GM19099 (cell line): Measurements from ENCODE around the gene CD48.

Source experiments
- POLR2A ChIP-seq: IDR thresholded peaks from 3 replicates; pipeline ENCODE4 v1.6.1; 2011; ENCODE audit warnings: low read depth; ENCODE audit not compliant: insufficient read length; ENCODE audit errors: extremely low read depth

The CD48 gene

DNA sequence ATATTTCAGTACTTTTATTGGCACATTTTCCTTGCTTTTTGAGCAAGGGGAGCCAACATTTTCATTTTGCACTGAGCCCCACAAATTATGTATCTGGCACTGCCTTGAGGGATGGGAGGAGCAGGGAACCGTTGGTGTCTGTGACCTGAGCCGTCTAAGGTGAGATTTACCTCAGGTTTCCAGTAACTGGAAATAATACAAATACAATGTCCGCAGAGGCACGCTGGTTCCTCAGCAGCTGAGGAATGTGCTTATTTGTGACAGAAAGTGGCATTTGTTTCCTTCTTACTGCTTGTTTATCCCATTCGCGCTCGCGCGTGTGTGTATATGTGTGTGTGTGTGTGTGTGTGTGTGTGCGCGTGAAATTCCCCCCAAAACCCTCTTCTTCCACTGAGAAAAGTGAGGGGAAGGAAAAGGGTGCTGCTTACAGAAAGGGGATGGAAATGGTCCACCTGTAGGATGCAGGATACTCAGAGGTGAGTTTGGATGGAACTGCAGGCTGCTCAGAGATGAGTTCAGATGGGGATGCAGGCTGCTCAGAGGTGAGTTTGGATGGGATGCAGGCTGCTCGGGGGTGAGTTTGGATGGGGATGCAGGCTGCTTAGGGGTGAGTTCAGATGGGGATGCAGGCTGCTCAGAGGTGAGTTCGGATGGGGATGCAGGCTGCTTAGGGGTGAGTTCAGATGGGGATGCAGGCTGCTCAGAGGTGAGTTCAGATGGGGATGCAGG lies 34.6 kb downstream of the CD48 start:
- TF ChIP-seq POLR2A, result peak; percentile 7

DNA sequence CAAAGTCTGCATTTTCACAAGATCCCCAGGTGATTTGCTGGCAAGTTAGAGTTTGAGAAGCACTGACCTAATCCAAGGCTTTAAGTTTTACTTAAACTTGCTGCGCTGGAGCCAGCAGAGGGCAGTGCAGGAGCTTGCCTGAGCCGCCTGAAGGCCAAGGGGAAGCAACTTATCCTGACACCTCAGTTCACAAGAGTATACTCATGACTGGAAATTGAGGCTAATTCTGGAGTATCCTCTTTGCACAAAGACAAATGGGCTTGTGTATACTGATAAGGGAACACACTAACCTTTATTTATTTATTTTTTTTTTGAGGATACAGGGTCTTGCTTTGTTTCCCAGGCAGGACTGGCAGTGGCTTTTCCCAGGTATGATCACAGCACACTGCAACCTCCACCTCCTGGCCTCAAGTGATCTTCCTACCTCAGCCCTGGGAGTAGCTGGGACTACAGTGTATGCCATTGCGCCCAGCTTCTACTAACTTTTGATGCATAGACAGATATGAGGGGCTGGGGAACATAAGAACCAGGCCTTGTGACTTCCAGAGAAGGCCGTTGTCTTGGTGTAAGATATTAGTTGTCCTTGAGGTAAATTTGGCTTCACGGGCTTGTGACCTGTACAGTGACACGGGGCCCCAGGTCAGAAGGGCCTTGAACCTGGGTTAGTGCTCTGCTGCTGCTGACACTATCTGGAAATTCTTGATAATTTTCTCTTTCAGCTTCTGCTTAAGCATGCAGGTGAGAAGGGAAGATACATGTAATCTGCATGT lies 35.8 kb downstream of the CD48 start:
- TF ChIP-seq POLR2A, result peak; percentile 15

DNA sequence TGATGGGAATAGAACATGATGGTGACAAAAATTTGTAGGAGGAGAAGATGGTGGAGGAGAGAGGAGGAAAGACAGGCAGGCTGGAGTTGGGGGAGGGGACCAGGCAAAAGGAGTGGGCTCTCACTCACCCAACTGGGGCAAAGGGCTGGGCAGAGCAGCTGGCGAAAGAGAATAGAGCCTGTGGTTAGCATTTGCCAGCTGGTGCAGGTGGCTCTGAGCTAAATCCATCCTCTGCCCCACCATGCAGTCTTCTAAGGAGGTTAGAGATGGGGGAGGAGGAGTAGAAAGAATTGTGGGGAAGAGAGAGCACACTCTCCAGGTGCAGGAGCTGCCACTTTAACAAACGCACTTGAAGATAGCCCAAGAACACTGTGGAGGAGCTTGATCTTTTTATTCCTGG lies 37.2 kb downstream of the CD48 start:
- no peak for TF ChIP-seq POLR2A

DNA sequence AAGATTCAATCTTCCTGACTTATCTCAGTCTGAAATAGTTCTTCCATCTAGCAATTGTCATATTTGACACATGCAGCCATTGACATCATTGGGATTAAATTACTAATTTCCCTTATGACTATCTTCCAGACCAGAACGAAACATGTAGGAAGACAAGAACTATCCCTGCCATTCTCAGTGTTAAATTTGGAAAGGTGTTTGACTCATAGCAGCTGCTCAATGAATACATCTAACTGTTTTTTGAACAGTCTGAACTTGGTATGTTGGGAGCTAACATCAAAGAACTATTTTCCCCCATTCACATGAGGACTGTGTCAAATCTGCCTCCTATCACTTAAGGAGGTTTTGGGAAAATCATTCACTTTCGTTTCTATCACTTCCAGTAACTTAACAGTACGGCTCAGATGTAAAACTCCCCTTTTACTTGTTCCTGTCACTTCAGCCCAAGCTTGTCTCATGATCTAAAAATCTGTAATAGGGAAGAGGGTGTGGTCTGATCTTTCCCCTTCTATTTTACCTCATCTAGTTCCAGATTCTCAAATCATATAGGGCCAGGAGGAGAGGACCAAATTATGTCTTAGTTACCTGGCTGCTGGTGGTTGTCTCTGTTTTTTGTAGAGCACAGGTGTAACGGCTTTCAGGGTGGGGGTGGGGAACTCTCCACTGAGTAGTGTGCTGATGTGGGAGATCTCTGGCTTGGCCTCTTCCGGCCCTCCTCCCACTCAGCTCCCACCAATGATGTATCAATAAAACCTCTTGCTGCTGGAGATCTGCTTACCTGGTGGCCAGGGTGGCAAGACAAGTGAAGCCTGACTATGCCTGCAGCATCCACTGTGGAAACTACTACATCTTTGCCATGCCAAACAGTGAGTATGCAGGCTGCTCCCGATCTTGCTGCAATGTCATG lies 38.6 kb downstream of the CD48 start:
- peak; percentile 15 for TF ChIP-seq POLR2A

DNA sequence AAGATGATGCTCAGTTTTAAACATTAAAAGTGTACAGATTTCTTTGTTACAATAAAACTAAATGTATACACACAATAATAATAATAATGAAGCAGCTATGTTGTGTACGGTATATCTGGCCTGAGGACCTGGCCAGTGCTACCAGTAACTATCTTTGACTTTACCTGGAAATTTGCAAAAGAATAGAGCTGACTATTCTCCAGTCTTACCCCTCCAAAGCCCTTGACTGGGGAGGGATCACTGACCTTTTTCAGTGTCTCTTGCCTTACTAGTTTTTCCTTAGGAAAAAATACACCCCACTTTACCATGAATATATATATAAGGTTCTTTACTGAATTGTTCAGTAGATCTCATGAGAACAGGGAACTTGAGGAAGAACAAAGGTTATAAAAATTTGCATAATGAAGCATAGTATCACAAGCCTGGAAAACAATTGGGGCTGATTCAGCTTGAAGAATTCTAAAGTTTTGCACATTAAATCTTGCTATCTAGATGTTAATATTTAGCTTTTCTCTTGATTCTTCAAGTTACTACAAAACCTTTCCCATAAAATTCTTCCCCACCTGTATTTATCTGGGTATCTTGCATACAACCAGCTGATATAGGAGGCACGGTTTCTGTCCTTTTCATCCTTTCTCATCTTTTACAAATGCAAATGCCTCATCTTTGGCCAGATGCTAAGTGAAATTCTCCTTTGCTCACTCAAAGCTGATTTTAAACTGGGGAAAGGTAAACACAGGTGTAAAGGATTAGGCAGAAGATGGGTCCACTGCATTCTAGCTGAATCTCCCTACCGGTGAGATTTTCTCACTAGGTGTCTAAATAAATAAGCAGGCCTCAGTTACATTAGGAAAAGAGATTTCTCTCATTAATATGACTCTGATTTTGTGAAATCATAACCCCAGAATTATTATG lies 39.8 kb downstream of the CD48 start:
- TF ChIP-seq POLR2A, result no peak

DNA sequence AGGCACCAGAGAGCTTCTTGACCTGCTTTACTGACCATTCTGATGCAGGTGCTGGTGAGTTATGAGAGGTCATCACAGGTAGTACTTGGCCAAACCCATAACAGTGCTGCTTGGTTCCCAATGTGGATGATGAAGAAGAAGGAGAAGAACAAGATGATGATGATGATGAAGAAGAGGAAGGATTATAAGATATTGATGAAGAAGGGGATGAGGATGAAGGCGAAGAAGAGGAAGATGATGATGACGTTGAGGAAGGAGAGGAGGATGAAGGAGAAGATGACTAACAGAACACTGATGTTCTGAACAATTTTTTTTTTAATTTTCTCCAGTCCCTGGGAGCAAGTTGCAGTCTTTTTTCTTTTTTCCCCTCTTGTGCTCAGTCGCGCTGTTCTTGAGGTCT lies 40.9 kb downstream of the CD48 start:
- TF ChIP-seq POLR2A, result no peak

DNA sequence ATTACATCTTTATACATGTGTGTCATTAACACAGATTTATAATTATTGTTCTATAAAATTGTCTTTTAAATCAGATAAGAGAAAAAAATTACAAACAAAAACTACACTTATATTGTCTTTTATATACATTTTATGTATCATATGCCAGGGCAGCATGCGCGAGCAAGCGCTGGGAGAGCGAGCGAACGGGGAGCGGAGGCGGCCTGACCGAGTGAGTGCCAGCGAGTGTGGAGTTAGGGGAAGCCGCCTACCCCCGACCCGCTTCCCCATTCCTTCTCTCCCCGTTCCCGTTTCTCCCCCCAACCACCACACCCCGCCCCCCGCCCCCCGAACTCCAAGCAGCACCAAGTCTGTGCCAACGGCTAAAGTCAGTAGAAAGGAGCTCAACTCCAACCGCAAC lies 41.8 kb downstream of the CD48 start:
- TF ChIP-seq POLR2A, result no peak

DNA sequence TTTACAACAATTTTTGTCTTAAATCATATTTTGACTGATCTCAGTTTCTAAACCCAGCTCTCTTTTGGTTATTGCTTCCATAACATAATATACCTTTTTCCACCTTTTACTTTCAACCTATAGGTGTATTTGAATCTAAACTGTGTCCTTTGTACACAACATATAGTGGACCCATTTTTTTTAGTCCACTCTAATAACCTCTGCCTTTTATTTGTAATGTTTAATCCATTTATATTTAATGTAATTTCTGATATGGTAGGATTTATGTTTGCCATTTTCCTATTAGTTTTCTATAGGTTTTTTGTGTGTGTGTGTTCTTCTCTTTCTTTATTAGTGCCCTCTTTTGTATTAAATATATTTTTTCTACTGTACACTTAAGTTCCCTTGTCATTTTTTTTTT lies 42.3 kb downstream of the CD48 start:
- TF ChIP-seq POLR2A, result no peak

DNA sequence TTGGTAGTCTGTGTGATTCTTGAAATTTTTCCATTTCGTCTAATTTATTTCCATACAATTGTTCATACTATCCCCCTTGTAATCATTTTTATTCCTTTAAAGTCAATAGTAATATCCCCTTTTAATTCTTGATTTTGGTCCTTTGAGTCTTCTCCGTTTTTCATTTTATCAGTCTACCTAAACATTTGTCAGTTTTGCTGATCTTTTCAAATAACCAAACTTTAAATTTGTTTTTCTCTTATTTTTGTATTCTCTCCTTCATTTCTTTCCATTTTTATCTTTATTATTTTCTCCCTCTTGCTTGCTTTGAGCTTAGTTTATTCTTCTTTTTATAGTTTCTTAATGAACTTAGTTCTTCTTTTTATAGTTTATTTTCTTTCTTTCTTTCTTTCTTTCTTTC lies 43.7 kb downstream of the CD48 start:
- no peak for TF ChIP-seq POLR2A

DNA sequence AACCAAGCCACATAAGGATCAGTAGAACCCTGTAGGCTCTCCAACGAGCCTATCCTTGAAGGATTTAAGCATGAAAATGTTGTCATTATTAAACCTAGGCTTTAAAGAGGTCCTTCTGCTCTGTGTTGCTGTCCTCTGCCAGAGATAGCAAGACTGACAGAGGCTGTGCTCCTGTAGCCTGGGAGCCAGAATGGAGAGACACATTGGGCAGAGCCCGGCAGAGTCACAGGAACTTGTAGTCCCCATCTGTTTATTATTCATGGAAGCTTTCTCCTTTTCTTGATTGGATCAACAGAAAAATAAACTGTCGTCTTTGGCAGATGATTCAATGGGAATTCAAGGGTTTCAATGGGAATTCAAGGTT lies 45.6 kb downstream of the CD48 start:
- TF ChIP-seq POLR2A, result no peak

DNA sequence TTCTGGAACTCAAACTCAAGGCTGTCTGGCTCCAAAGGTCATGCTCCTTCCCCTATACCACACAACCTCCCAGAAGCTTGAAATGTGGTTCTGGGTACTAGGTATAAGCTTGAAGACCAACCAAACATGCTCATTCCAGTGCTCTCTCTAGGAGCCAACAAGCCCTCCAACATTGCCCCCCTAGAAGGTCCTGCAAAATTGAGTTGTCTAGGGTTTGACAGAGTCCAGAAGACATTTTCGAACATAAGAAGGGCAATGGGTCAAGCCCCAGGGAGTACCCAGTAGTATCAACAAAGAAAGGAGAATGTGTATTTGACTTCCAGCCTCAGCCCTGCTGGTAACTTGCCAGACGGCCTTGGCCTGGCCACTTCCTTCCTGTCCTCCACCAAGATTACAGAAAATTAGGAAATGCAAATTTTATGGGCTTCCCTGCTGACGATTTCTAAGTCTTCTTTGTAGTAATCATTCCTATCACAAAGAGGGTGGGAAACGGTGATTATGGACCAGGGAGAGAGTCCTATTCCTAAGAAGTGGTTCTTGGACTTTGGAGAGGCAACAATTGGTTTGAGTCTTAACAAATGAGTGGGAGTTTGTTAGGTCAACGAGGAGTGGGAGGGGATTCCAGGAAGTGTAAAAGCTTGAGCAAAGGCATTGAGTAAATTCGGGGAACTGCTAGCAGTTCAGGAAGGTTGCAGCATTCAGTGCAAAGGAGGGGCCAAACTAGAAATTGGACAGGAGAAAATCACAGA lies 46.1 kb downstream of the CD48 start:
- peak; percentile 31 for TF ChIP-seq POLR2A

DNA sequence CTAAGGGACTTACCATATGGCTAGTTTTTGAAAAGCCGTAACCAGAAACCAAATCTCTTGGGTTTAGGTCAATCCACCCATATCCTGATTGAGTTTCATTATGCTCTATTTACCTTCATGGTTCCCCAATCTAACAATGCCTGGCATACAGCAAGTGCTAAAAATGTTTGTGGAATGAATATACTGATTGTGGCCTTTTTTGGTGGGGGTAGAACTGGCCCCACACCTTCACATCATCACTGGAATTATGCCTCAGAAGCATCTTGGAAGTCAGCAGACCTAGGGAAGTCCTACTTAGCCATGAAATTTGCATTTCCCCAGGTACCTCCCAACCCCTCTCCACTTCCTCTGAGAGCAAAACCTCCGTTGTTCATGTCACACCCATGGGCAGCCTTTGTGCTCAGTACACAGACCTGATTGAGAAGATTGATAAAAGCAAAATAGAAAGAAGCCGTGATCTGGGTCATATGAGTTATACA lies 47.0 kb downstream of the CD48 start:
- no peak for TF ChIP-seq POLR2A

DNA sequence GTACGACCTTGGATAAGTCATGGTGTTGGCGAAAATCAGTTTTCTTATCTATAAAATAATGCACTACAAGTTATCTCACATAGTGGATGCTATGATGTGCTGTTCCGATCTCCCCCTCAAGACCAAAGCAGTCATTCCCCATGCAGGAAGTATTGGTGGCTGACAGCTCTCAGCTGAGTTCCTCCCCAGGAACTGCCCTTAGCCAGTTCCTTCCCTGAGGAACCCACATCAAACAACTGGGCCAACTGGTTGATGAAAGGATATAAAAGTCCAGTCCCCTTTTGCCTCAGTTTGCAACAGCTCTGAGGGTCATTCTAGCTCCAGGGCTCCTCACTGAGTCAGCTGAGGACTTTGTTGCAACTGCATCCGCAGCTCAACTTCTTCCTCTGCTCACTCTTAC lies 48.7 kb downstream of the CD48 start:
- TF ChIP-seq POLR2A, result no peak

DNA sequence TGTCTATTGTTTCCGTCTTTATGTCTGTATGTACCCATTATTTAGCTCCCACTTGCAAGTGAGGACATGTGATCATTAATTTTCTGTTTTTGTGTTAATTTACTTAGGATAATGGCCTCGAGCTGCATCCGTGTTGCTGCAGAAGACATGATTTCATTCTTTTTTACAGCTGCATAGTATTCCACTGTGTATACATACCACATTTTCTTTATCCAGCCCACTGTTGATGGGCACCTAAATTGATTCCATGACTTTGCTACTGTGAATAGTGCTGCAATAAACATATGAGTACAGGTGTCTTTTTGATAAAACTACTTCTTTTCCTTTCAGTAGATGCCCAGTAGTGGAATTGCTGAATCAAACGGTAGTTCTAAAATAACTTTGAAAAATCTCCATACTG lies 52.1 kb downstream of the CD48 start:
- TF ChIP-seq POLR2A, result no peak

DNA sequence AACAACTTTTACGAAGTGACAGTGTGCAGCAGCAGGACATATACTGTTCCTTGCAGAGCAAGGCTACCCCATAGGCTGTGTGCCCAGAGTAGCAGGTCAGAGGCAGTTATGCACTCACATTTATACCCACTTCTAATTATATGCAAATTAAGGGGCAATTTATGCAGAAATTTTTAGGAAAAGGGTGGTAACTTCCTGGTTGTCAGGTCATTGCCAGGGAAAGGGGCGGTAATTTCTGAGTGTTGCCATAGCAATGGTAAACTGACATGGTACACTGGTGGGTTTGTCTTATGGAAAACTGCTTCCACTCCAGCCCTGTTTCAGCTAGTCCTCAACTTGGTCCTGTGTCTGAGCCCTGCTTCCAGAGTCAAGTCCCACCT lies 52.8 kb downstream of the CD48 start:
- peak; percentile 16 for TF ChIP-seq POLR2A
